GM19239 (cell line): ENCODE results near the gene SMIM7.

ENCODE experiments used
- DNase-seq: peaks from one replicate; pipeline ENCODE4 v3.0.0; 2011; ENCODE audit warnings: low spot score; ENCODE audit not compliant: insufficient read length
- FAIRE-seq: peaks from 2 replicates; lab custom pipeline; 2011; peaks lifted over from hg19 to GRCh38; lab: Jason Lieb, UNC

Gene SMIM7

DNA sequence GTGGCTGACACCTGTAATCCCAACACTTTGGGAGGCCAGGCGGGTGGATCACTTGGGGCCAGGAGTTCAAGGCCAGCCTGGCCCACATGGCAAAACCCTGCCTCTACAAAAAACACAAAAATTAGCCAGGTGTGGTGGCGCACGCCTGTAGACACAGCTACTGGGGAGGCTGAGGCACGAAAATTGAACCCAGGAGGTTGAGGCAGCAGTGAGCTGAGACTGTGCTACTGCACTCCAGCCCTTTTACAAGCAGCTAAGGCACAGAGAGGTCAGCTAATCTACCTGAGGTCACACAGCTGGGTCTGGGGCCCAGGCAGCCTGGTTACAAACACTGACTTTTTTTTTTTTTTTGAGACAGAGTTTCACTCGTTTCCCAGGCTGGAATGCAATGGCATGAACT lies 59.1 kb downstream of the SMIM7 start:
- FAIRE-seq, result no peak

DNA sequence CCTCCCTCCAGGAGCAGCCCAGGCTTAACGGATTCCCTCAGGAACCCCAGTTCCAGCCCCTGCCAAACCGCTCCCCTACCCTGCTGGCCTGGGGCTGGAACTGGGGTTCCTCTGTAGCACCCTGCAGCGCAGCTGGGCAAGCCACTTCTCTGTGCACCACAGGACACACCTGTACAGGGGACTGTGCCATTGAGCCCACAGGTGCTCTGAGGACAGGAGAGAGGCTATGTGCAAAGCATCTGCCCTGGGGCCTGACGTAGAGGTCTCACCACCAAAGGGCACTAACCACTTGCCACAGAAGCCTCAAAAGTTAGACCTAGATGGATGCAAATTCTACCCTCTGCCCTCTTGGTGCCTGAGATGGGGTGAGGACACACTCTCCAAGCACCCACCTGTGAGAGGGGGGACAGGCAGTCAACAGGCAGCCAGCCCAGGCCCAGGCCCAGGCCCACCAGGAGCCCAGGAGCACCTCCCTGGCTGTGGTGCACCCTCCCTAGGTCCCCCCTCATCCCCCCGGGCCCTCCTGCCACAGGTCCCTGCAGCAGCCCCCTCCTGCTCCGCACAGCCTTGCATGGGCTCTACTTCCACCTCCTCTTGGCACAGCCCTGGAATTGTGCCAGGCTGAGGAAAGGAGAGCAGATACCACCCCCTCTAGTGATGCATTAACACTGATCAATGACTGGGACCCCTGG lies 60.1 kb downstream of the SMIM7 start:
- FAIRE-seq (no peak), DNase-seq (no peak)

More for the DNA sequence above, 59.1 kb downstream of the SMIM7 start:
- DNase-seq, result no peak

DNA sequence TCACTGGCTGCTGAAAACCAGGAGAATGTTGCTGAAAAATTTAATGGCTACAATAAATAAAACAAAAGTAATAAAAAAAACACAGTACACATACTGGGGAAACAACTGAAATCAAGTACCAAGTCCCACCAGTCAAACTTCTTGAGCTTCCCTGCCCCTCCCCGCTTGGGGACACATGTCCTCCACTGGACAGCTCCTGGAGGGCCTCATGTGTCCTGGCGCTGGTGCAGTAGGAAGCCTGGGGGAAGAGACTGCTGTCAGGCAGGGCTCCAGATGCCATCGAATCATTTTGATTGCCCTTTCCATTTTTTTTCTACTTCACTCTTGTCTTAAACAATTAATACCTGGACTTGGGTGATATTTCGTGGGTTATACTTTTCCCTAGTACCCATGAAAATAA lies 61.1 kb downstream of the SMIM7 start:
- DNase-seq, result no peak
- FAIRE-seq, result no peak

DNA sequence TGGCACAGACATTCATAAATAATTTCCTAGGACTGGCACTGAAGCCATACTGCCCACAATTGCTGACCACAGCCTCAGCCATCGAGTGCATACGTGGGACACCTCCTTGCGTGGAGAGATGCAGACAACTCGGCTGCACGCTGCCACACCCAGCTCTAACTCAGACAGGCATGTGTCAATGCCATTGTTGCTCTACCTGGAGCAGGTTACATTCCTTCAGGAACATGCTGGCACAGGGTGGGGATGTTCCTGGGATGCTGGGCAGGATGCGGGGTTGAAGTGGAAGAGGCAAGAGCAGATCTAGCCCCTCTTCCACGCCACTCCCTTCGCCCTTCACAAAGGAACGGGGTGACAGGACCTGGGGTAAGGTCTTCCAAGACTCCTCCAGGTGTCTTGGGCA lies 63.5 kb downstream of the SMIM7 start:
- DNase-seq (no peak), FAIRE-seq (no peak)
